GM12878 (cell line): Measurements from ENCODE around the gene ANKRD23. TPM values are rescaled to one million over a fixed set of nuclear protein-coding genes. Genes with fewer than 3 reads are reported as not detected.
A peak's percentile ranks its signal among the peaks of the same experiment; 100 is the strongest.

Experiments
- ATAC-seq: fragments of 200-7000 bp; cut with Tn5 transposase; 3 replicates; pipeline ENCODE4 v1.9.1; 2020; ENCODE audit warnings: mild to moderate bottlenecking, moderate library complexity
- BruUV-seq: library from RNA; stranded (reverse); fragments of 400-500 nt; replicated peaks from 2 replicates; lab custom pipeline; 2021; lab: Mats Ljungman, UMichigan
- CTCF ChIA-PET: fragments of 300-600 bp; sonication (Branson Sonifier 250); formaldehyde crosslinking; extraction: SDS; loops from one replicate; lab custom pipeline; 2021; ENCODE audit warnings: inconsistent platforms; lab: Yijun Ruan, JAX
- POLR2A ChIA-PET: fragments of 350-600 bp; formaldehyde crosslinking; extraction: SDS; loops from one replicate; lab custom pipeline; 2021; ENCODE audit warnings: inconsistent platforms; lab: Charles Lee
- RAD21 ChIA-PET: fragments of 300-600 bp; sonication (Branson Sonifier 250); formaldehyde crosslinking; loops from one replicate; lab custom pipeline; 2023; ENCODE audit warnings: antibody characterized with exemption; ENCODE audit not compliant: unreplicated experiment; lab: Charles Lee
- SMC1A ChIA-PET: fragments of 300-600 bp; sonication (Branson Sonifier 250); formaldehyde crosslinking; loops from one replicate; lab custom pipeline; 2023; ENCODE audit not compliant: unreplicated experiment, uncharacterized antibody; lab: Charles Lee
- DNase-seq: peaks from one replicate; pipeline ENCODE4 v3.0.0-alpha.2; 2011; ENCODE audit warnings: low read depth, low spot score
- FAIRE-seq: peaks from 3 replicates; lab custom pipeline; 2011; peaks lifted over from hg19 to GRCh38; lab: Jason Lieb, UNC
- H2AFZ ChIP-seq: 2 replicates; pipeline ENCODE4 v1.6.0; 2011; ENCODE audit warnings: low read depth, low read length, control low read depth; ENCODE audit not compliant: control insufficient read depth
- H3K27ac ChIP-seq: 2 replicates; pipeline ENCODE4 v1.5.1; 2011; ENCODE audit warnings: control low read depth; ENCODE audit not compliant: control insufficient read depth, insufficient read depth
- H3K27me3 ChIP-seq, 2 experiments: replicated peaks in 1 of 2; 2 replicates each; pipeline versions ENCODE4 v1.6.0 to v1.6.1; 2011; ENCODE audit warnings: low read length in 1 of 2; ENCODE audit not compliant: control insufficient read depth in 2 of 2, insufficient read depth in 2 of 2
- H3K36me3 ChIP-seq, 2 experiments: 2 replicates each; pipeline ENCODE4 v1.5.1; 2011; ENCODE audit warnings: low read length in 1 of 2; ENCODE audit not compliant: control insufficient read depth in 2 of 2, insufficient read depth in 2 of 2
- H3K4me1 ChIP-seq: 2 replicates; pipeline ENCODE4 v1.6.1; 2011; ENCODE audit warnings: mild to moderate bottlenecking, low read length, moderate library complexity, mixed read lengths; ENCODE audit not compliant: control insufficient read depth, insufficient read depth
- H3K4me2 ChIP-seq: 2 replicates; pipeline ENCODE4 v1.6.0; 2011; ENCODE audit warnings: control low read depth; ENCODE audit not compliant: control insufficient read depth, insufficient read depth
- H3K4me3 ChIP-seq: fragments of 200-600 bp; sonication (generic); 2 replicates; pipeline ENCODE4 v1.5.1; 2016
- H3K79me2 ChIP-seq: 2 replicates; pipeline ENCODE4 v1.6.0; 2011; ENCODE audit warnings: low read length; ENCODE audit not compliant: control insufficient read depth, insufficient read depth
- H3K9ac ChIP-seq: 2 replicates; pipeline ENCODE4 v1.8.0; 2011; ENCODE audit warnings: low read length, control low read depth, mixed read lengths; ENCODE audit not compliant: control insufficient read depth, insufficient read depth
- H3K9me3 ChIP-seq: replicated peaks from 3 replicates; pipeline ENCODE4 v1.5.1; 2011; ENCODE audit warnings: mild to moderate bottlenecking, low read length; ENCODE audit not compliant: control insufficient read depth, insufficient read depth
- H4K20me1 ChIP-seq: 2 replicates; pipeline ENCODE4 v1.6.0; 2011; ENCODE audit not compliant: control insufficient read depth, insufficient read depth
- CREB1 ChIP-seq: IDR thresholded peaks from 2 replicates; pipeline ENCODE4 v1.6.1; 2012; ENCODE audit warnings: low read depth, mild to moderate bottlenecking, inconsistent platforms
- CREM ChIP-seq: IDR thresholded peaks from 2 replicates; pipeline ENCODE4 v1.6.1; 2014; ENCODE audit warnings: antibody characterized with exemption, low read depth
- EED ChIP-seq: sonication (generic); IDR thresholded peaks from 2 replicates; pipeline ENCODE4 v1.6.1; 2016; ENCODE audit warnings: antibody characterized with exemption, low read depth
- LARP7 ChIP-seq: fragments of 450-650 bp; IDR thresholded peaks from 2 replicates; pipeline ENCODE4 v1.6.1; 2017; ENCODE audit warnings: mild to moderate bottlenecking
- MTA2 ChIP-seq: fragments of 450-650 bp; IDR thresholded peaks from 2 replicates; pipeline ENCODE4 v1.6.1; 2016; ENCODE audit warnings: low read depth, mild to moderate bottlenecking, moderate library complexity
- POLR2A ChIP-seq: IDR thresholded peaks from 2 replicates; pipeline ENCODE4 v1.6.1; 2011; ENCODE audit warnings: low read depth, mild to moderate bottlenecking, low read length
- POLR2AphosphoS5 ChIP-seq: IDR thresholded peaks from 2 replicates; pipeline ENCODE4 v1.6.1; 2011; ENCODE audit warnings: mild to moderate bottlenecking, low read length, inconsistent platforms
- SMAD5 ChIP-seq: IDR thresholded peaks from 2 replicates; pipeline ENCODE4 v1.6.1; 2016; ENCODE audit warnings: antibody characterized with exemption, low read depth
- SRF ChIP-seq, 2 experiments: IDR thresholded peaks; 2 replicates each; pipeline ENCODE4 v1.6.1; 2011; ENCODE audit warnings: low read depth in 2 of 2, low read length in 2 of 2, mild to moderate bottlenecking in 1 of 2, moderate library complexity in 1 of 2
- TCF3 ChIP-seq: IDR thresholded peaks from 2 replicates; pipeline ENCODE4 v1.6.1; 2012; ENCODE audit warnings: low read depth, mild to moderate bottlenecking, low read length, borderline replicate concordance; ENCODE audit not compliant: insufficient read depth
- WGBS: methylation state at CpG from one replicate; pipeline ENCODE4 v1.1.6; 2016; ENCODE audit warnings: low lambda C conversion rate; ENCODE audit not compliant: insufficient replicate concordance, insufficient coverage; ENCODE audit errors: missing lambda C conversion rate; 5-methylcytosine and 5-hydroxymethylcytosine counted together
- in situ Hi-C: fragments of 300-500 bp; cut with MboI; formaldehyde crosslinking; loops from 9 replicates; pipeline ENCODE4 v1.14.3; 2018; ENCODE audit warnings: mixed read lengths
- intact Hi-C: fragments of 100-400 bp; cut with micrococcal nuclease; formaldehyde crosslinking; loops from one replicate; pipeline ENCODE4 v1.14.2; 2022; ENCODE audit not compliant: unreplicated experiment
- polyA plus RNA-seq, 11 experiments: library from polyadenylated mRNA; depleted of rRNA in 4 of 11; unstranded in 6 of 11; stranded (reverse) in 5 of 11; fragments of >200 nt; fragmentation: Nextera tagmentation in 4 of 11; fragmentation: Illumina TruSeq in 1 of 11; extraction: Ambion mirVana in 4 of 11; extraction: Trizol in 1 of 11; gene quantifications; 1 replicate in 1 of 11; 2 replicates in 10 of 11; pipeline versions ENCODE4 v1.2.1 to v1.2.3, GENCODE V29; 2011 to 2016; ENCODE audit warnings: inconsistent platforms in 2 of 11, missing spikeins in 2 of 11, low read depth in 1 of 11
- total RNA-seq, 4 experiments: library from RNA; depleted of rRNA in 3 of 4; stranded (reverse); fragments of >200 nt in 3 of 4; fragmentation: Illumina TruSeq in 1 of 4; extraction: Trizol in 1 of 4; gene quantifications; 2 replicates each; pipeline versions ENCODE4 v1.2.1 to v1.2.3, GENCODE V29; 2013 to 2021
- TF ChIP-seq, protein P1 (sequence below): IDR thresholded peaks from 2 replicates; pipeline ENCODE4 v1.6.1; 2012; ENCODE audit warnings: low read depth, low read length, improper control_type of control experiment
- TF ChIP-seq, protein P2 (sequence below): fragments of 150-350 bp; IDR thresholded peaks from 2 replicates; pipeline ENCODE4 v1.6.1; 2014; ENCODE audit warnings: mild to moderate bottlenecking, low read depth, low read length
- TF ChIP-seq, protein P3 (sequence below): fragments of 450-650 bp; IDR thresholded peaks from 2 replicates; pipeline ENCODE4 v1.6.1; 2016; ENCODE audit warnings: mild to moderate bottlenecking
- TF ChIP-seq, protein P4 (sequence below): fragments of 450-650 bp; IDR thresholded peaks from 2 replicates; pipeline ENCODE4 v1.6.1; 2016; ENCODE audit warnings: mild to moderate bottlenecking, moderate library complexity, borderline replicate concordance

Gene ANKRD23
- total and polyA plus RNA-seq, 10 of the 15 experiments (the other 5 are each of a cell fraction or from before 2014, with no cell fraction given), result 0.34 to 5.3 (median 2.7) TPM

DNA sequence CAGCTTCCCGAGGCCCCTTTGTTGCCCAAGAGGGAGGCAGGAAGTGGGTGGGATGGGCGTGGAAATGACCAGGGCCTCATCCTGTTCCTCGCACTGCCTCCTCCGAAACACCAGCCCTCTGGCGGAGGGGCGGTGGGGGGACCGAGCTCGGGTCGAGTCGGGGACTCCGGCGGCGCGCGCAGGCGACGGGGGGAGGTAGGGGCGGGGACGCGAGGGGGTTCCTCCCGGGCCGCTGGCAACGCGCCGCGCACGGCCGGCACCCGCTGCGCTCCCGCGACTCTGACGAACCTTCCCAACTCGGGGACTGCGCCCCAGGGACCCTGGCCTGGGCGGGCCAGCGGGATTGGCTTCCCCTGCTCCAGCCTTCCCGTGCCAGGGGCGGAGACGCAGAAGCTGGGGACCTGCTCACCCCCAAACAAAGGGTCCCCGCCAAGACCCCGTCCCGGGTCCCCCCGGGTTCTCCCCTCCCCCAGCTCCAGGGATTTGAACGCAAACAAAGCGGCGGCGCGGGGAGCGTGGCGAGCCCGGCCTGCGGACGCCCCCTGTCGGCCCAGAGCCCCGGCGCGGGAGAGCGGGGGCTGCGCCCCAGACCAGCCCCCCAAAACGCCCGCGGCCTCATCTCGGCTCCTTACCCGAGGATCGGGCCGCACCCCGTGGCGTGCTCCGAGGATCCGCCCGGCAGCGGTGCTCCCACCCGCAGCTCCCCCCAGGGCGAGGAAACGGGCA is 24.9 kb upstream of the ANKRD23 start:
- WGBS, result 2% methylated on average over 46 of the region's 76 CpGs
- RAD21 ChIA-PET, result interaction anchor here (0.6 to 3.0 kb wide), 6 partner anchors 11 to 106 kb away, joined by 3 to 39 read pairs (median 4); partner anchors contain the start of genes ANKRD39 and CNNM3
- in situ Hi-C loops (no loop called here), intact Hi-C loops (loop anchor here (5.0 kb wide), 1 partner anchor 231 kb away; the partner anchor contains the start of gene KANSL3)
- no peak for FAIRE-seq
- peak overlapping the region; percentile 86 for H3K27ac ChIP-seq
- SMC1A ChIA-PET, result interaction anchor here (0.7 to 2.6 kb wide), 3 partner anchors 11 to 89 kb away, joined by 3 to 13 read pairs (median 4); partner anchors contain the start of gene ANKRD39
- peak; percentile 78 for ATAC-seq
- H4K20me1 ChIP-seq, result no peaks in the 10 kb centered on the region
- POLR2A ChIA-PET, result interaction anchor here (0.6 to 3.6 kb wide), 5 partner anchors 11 to 331 kb away, joined by 3 to 30 read pairs (median 3); partner anchors contain the start of gene ANKRD39
- peak overlapping the region; percentile 85 for H3K9ac ChIP-seq
- peak overlapping the region; percentile 90 for H3K4me2 ChIP-seq
- peak overlapping the region; percentile 40 for H2AFZ ChIP-seq
- BruUV-seq, result no TSS peak
- peaks cover 8 to 17% of the 10 kb centered on the region in 2 experiments; a peak in 3 of 4 replicates for H3K36me3 ChIP-seq
- DNase-seq, result peak; percentile 33
- no peaks in the 10 kb centered on the region; a peak in 1 of 4 replicates for H3K27me3 ChIP-seq
- H3K9me3 ChIP-seq, result no peaks in the 10 kb centered on the region
- peak overlapping the region; percentile 95 for H3K4me3 ChIP-seq
- peaks cover 38% of the 10 kb centered on the region for H3K79me2 ChIP-seq
- CTCF ChIA-PET, result interaction anchor here (0.7 to 2.2 kb wide), 7 partner anchors 11 to 108 kb away, joined by 3 to 22 read pairs (median 4); partner anchors contain the start of genes ANKRD39 and CNNM4
- H3K4me1 ChIP-seq, result peaks cover 23% of the 10 kb centered on the region
- no peak for TF ChIP-seq MTA2
- TF ChIP-seq, protein P1, sequence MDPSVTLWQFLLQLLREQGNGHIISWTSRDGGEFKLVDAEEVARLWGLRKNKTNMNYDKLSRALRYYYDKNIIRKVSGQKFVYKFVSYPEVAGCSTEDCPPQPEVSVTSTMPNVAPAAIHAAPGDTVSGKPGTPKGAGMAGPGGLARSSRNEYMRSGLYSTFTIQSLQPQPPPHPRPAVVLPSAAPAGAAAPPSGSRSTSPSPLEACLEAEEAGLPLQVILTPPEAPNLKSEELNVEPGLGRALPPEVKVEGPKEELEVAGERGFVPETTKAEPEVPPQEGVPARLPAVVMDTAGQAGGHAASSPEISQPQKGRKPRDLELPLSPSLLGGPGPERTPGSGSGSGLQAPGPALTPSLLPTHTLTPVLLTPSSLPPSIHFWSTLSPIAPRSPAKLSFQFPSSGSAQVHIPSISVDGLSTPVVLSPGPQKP, result no peak
- 0 out of 2 replicates have a peak, but pooled peaks have one; percentile 24 for TF ChIP-seq TCF3
- peak; percentile 72 for TF ChIP-seq POLR2A
- TF ChIP-seq SMAD5, result peak; percentile 77; the same call in 1 of the 2 replicates
- peak; percentile 8; the same call in 1 of the 2 replicates for TF ChIP-seq EED
- TF ChIP-seq LARP7, result 0 out of 2 replicates have a peak, but pooled peaks have one; percentile 24
- TF ChIP-seq, protein P2, sequence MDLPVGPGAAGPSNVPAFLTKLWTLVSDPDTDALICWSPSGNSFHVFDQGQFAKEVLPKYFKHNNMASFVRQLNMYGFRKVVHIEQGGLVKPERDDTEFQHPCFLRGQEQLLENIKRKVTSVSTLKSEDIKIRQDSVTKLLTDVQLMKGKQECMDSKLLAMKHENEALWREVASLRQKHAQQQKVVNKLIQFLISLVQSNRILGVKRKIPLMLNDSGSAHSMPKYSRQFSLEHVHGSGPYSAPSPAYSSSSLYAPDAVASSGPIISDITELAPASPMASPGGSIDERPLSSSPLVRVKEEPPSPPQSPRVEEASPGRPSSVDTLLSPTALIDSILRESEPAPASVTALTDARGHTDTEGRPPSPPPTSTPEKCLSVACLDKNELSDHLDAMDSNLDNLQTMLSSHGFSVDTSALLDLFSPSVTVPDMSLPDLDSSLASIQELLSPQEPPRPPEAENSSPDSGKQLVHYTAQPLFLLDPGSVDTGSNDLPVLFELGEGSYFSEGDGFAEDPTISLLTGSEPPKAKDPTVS, result no peak
- peak; percentile 73 for TF ChIP-seq POLR2AphosphoS5
- TF ChIP-seq CREB1, result 0 out of 2 replicates have a peak, but pooled peaks have one; percentile 7
- TF ChIP-seq, protein P3, sequence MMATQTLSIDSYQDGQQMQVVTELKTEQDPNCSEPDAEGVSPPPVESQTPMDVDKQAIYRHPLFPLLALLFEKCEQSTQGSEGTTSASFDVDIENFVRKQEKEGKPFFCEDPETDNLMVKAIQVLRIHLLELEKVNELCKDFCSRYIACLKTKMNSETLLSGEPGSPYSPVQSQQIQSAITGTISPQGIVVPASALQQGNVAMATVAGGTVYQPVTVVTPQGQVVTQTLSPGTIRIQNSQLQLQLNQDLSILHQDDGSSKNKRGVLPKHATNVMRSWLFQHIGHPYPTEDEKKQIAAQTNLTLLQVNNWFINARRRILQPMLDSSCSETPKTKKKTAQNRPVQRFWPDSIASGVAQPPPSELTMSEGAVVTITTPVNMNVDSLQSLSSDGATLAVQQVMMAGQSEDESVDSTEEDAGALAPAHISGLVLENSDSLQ, result 0 out of 2 replicates have a peak, but pooled peaks have one; percentile 4
- TF ChIP-seq, protein P4, sequence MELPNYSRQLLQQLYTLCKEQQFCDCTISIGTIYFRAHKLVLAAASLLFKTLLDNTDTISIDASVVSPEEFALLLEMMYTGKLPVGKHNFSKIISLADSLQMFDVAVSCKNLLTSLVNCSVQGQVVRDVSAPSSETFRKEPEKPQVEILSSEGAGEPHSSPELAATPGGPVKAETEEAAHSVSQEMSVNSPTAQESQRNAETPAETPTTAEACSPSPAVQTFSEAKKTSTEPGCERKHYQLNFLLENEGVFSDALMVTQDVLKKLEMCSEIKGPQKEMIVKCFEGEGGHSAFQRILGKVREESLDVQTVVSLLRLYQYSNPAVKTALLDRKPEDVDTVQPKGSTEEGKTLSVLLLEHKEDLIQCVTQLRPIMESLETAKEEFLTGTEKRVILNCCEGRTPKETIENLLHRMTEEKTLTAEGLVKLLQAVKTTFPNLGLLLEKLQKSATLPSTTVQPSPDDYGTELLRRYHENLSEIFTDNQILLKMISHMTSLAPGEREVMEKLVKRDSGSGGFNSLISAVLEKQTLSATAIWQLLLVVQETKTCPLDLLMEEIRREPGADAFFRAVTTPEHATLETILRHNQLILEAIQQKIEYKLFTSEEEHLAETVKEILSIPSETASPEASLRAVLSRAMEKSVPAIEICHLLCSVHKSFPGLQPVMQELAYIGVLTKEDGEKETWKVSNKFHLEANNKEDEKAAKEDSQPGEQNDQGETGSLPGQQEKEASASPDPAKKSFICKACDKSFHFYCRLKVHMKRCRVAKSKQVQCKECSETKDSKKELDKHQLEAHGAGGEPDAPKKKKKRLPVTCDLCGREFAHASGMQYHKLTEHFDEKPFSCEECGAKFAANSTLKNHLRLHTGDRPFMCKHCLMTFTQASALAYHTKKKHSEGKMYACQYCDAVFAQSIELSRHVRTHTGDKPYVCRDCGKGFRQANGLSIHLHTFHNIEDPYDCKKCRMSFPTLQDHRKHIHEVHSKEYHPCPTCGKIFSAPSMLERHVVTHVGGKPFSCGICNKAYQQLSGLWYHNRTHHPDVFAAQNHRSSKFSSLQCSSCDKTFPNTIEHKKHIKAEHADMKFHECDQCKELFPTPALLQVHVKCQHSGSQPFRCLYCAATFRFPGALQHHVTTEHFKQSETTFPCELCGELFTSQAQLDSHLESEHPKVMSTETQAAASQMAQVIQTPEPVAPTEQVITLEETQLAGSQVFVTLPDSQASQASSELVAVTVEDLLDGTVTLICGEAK, result peak; percentile 46; the same call in 1 of the 2 replicates
- TF ChIP-seq CREM, result no peak
- TF ChIP-seq SRF (IDR thresholded peaks at IDR 0.05; ENCODE audit: low read depth in 2 of 2, low read length in 2 of 2), result 0 out of 4 replicates have a peak, but pooled peaks of 1 of the 2 experiments have one; percentile 8
